A549 (cell line): ENCODE results near the gene PI16. TPM values are rescaled to one million over a fixed set of nuclear protein-coding genes. Genes with fewer than 3 reads are reported as not detected.

Source experiments
- ATAC-seq, 2 experiments: fragments of 200-7000 bp in 1 of 2; fragments of >200 bp in 1 of 2; cut with Nextera tagmentation in 1 of 2; cut with Tn5 transposase in 1 of 2; 3 replicates each; pipeline versions ENCODE4 v1.8.0 to v1.9.1; 2018 to 2020; ENCODE audit warnings: mild to moderate bottlenecking in 1 of 2, moderate library complexity in 1 of 2
- CTCF ChIA-PET: fragments of 300-600 bp; sonication (Branson Sonifier 250); formaldehyde crosslinking; extraction: SDS; loops from one replicate; lab custom pipeline; 2021; ENCODE audit warnings: antibody characterized with exemption, inconsistent platforms; lab: Yijun Ruan, JAX
- POLR2A ChIA-PET: fragments of 350-600 bp; formaldehyde crosslinking; extraction: SDS; loops from one replicate; lab custom pipeline; 2021; ENCODE audit warnings: antibody characterized with exemption, inconsistent platforms; lab: Yijun Ruan, JAX
- DNase-seq, 2 experiments: peaks; one replicate each; pipeline versions ENCODE4 v3.0.0 to v3.0.0-alpha.2; 2011 to 2016; ENCODE audit warnings: low read depth in 1 of 2, low spot score in 1 of 2
- FAIRE-seq: peaks from 2 replicates; lab custom pipeline; 2011; peaks lifted over from hg19 to GRCh38; lab: Jason Lieb, UNC
- H3K27ac ChIP-seq, 2 experiments: fragments of >200 bp; sonication (Bioruptor Twin); formaldehyde crosslinking; 3 replicates each; pipeline ENCODE4 v1.5.1; 2016 to 2017
- H3K4me1 ChIP-seq: fragments of >200 bp; sonication (Bioruptor Twin); formaldehyde crosslinking; 3 replicates; pipeline ENCODE4 v1.6.1; 2016
- H3K4me2 ChIP-seq: fragments of >200 bp; sonication (Bioruptor Twin); formaldehyde crosslinking; 3 replicates; pipeline ENCODE4 v1.6.1; 2016
- H3K4me3 ChIP-seq: fragments of >200 bp; sonication (Bioruptor Twin); formaldehyde crosslinking; 3 replicates; pipeline ENCODE4 v1.5.1; 2016
- H3K9me3 ChIP-seq: fragments of >200 bp; sonication (Bioruptor Twin); formaldehyde crosslinking; 3 replicates; pipeline ENCODE4 v1.6.1; 2016
- BCL3 ChIP-seq: fragments of >200 bp; sonication (Bioruptor Twin); formaldehyde crosslinking; IDR thresholded peaks from 3 replicates; pipeline ENCODE4 v1.6.1; 2016
- CTCF ChIP-seq: fragments of >200 bp; sonication (Bioruptor Twin); formaldehyde crosslinking; IDR thresholded peaks from 3 replicates; pipeline ENCODE4 v1.5.1; 2016
- EHF ChIP-seq: fragments of 250-450 bp; sonication (Bioruptor Pico); IDR thresholded peaks from 2 replicates; pipeline ENCODE4 v1.5.0; 2020; ENCODE audit warnings: mild to moderate bottlenecking
- ESRRA ChIP-seq: fragments of 150-350 bp; IDR thresholded peaks from 2 replicates; pipeline ENCODE4 v1.6.1; 2014; ENCODE audit warnings: mild to moderate bottlenecking, low read length, borderline replicate concordance
- HOXB13 ChIP-seq: fragments of 250-450 bp; sonication (Bioruptor Pico); IDR thresholded peaks from 2 replicates; pipeline ENCODE4 v1.5.0; 2020; ENCODE audit warnings: low read depth, mild to moderate bottlenecking, moderate library complexity
- JUN ChIP-seq, 2 experiments: fragments of >200 bp; sonication (Bioruptor Twin); formaldehyde crosslinking; IDR thresholded peaks; 2 replicates in 1 of 2; 3 replicates in 1 of 2; pipeline ENCODE4 v1.6.1; 2016 to 2017
- MAZ ChIP-seq: fragments of 150-350 bp; IDR thresholded peaks from 2 replicates; pipeline ENCODE4 v1.6.1; 2014; ENCODE audit warnings: antibody characterized with exemption, low read depth, low read length, borderline replicate concordance
- NR3C1 ChIP-seq: fragments of >200 bp; sonication (Bioruptor Twin); formaldehyde crosslinking; IDR thresholded peaks from 3 replicates; pipeline ENCODE4 v1.6.1; 2017
- RARB ChIP-seq: fragments of 250-450 bp; sonication (Bioruptor Pico); IDR thresholded peaks from 2 replicates; pipeline ENCODE4 v1.8.0; 2021; ENCODE audit warnings: mild to moderate bottlenecking, moderate library complexity
- REST ChIP-seq: fragments of 200-600 bp; sonication (generic); IDR thresholded peaks from 2 replicates; pipeline ENCODE4 v1.6.1; 2016; ENCODE audit warnings: antibody characterized with exemption, mild to moderate bottlenecking, moderate library complexity
- RNF2 ChIP-seq: fragments of 200-600 bp; sonication (generic); IDR thresholded peaks from 2 replicates; pipeline ENCODE4 v1.6.1; 2016; ENCODE audit warnings: low read depth, mild to moderate bottlenecking, antibody characterized with exemption, moderate library complexity, borderline replicate concordance
- ZFP36 ChIP-seq: fragments of 450-650 bp; IDR thresholded peaks from 2 replicates; pipeline ENCODE4 v1.6.1; 2014; ENCODE audit warnings: borderline replicate concordance; ENCODE audit not compliant: partially characterized antibody
- WGBS: methylation state at CpG from one replicate; pipeline ENCODE4 v1.1.6; 2017; ENCODE audit errors: missing lambda C conversion rate; 5-methylcytosine and 5-hydroxymethylcytosine counted together
- polyA plus RNA-seq, 4 experiments: library from polyadenylated mRNA; depleted of rRNA in 3 of 4; stranded (reverse); fragments of >200 nt; fragmentation: RNase III in 1 of 4; extraction: RNeasy Plus Mini Kit Qiagen cat#74134 plus additional on column Dnase treatment in 1 of 4; gene quantifications; 2 replicates in 3 of 4; 3 replicates in 1 of 4; pipeline ENCODE4 v1.2.3, GENCODE V29; 2011 to 2017

Gene PI16
- polyA plus RNA-seq, 2 of the 4 experiments (the other 2 are of a cell fraction): not detected

GRCh38 chr6:37007340-37008043, 53.0 kb downstream of the PI16 start:
- Histone ChIP-seq H3K9me3 (no peaks in the 10 kb centered on the region), H3K27ac (no peak overlapping the region), H3K4me1 (no peaks in the 10 kb centered on the region)
- POLR2A ChIA-PET: interaction anchor here (1.2 kb wide), 1 partner anchor 22 kb away, joined by 3 read pairs; the partner anchor contains the start of gene MTCH1
- WGBS: 66% methylated on average over 12 of the region's 12 CpGs
- FAIRE-seq: no peak
- DNase-seq: no peak
- TF ChIP-seq EHF (CRISPR knock-in tag) (no peak), MAZ (no peak), REST (peak; percentile 54; the same call in 1 of the 2 replicates)
- TF ChIP-seq, all 56 proteins: peak for 1
- no peak for ATAC-seq
- Histone ChIP-seq H3K4me3 (no peak overlapping the region), H3K4me2 (no peak overlapping the region)
- CTCF ChIA-PET: interaction anchor here (0.9 to 3.6 kb wide), 5 partner anchors 11 to 248 kb away, joined by 3 to 26 read pairs (median 5); no protein-coding TSS in a partner anchor

GRCh38 chr6:37008484-37009465, 54.2 kb downstream of the PI16 start:
- no peak for TF ChIP-seq HOXB13
- TF ChIP-seq REST: no peak
- no peak for TF ChIP-seq ESRRA
- no peak for TF ChIP-seq BCL3
- no peak for TF ChIP-seq RARB (CRISPR knock-in tag)
- TF ChIP-seq CTCF: no peak
- no peak for TF ChIP-seq RNF2
- TF ChIP-seq NR3C1: no peak
- TF ChIP-seq JUN (IDR thresholded peaks at IDR 0.05): no peak
- no peak for TF ChIP-seq ZFP36
- H3K9me3 ChIP-seq: no peaks in the 10 kb centered on the region
- 86% methylated on average over 8 of the region's 15 CpGs for WGBS
- POLR2A ChIA-PET: no interaction called here
- FAIRE-seq (no peak), ATAC-seq (no peak), DNase-seq (no peak)
- H3K27ac ChIP-seq: no peak overlapping the region
- CTCF ChIA-PET: interaction anchor here (1.0 to 2.8 kb wide), 3 partner anchors 10 to 167 kb away, joined by 3 to 20 read pairs (median 5); partner anchors contain the start of gene C6orf89
- H3K4me3 ChIP-seq: no peak overlapping the region
- H3K4me2 ChIP-seq: no peak overlapping the region
- H3K4me1 ChIP-seq: no peaks in the 10 kb centered on the region
